Calu3 (cell line): Measurements from ENCODE around the gene CLDN20. TPM values are rescaled to one million over a fixed set of nuclear protein-coding genes. Genes with fewer than 3 reads are reported as not detected.

ENCODE experiments used
- BruUV-seq: library from RNA; stranded (reverse); fragments of 400-500 nt; replicated peaks from 2 replicates; lab custom pipeline; 2021; lab: Mats Ljungman, UMichigan
- CTCF ChIA-PET: fragments of 300-600 bp; sonication (Branson Sonifier 250); formaldehyde crosslinking; loops from one replicate; lab custom pipeline; 2022; ENCODE audit warnings: antibody characterized with exemption; lab: Charles Lee
- DNase-seq: peaks from one replicate; pipeline ENCODE4 v3.0.0; 2022
- H3K27ac Mint-ChIP-seq: one replicate; pipeline ENCODE4 v1.8.0; 2022; ENCODE audit warnings: mixed read lengths; ENCODE audit not compliant: unreplicated experiment
- H3K27me3 Mint-ChIP-seq: one replicate; pipeline ENCODE4 v1.8.0; 2022; ENCODE audit warnings: mixed read lengths; ENCODE audit not compliant: unreplicated experiment
- H3K36me3 Mint-ChIP-seq: one replicate; pipeline ENCODE4 v1.8.0; 2022; ENCODE audit warnings: mild to moderate bottlenecking, moderate library complexity, mixed read lengths; ENCODE audit not compliant: insufficient read depth, unreplicated experiment
- H3K4me1 Mint-ChIP-seq: one replicate; pipeline ENCODE4 v1.8.0; 2022; ENCODE audit warnings: mild to moderate bottlenecking, low read depth, mixed read lengths; ENCODE audit not compliant: unreplicated experiment
- H3K4me3 Mint-ChIP-seq: one replicate; pipeline ENCODE4 v1.8.0; 2022; ENCODE audit warnings: mild to moderate bottlenecking, low read depth, moderate library complexity, mixed read lengths; ENCODE audit not compliant: unreplicated experiment
- H3K9me3 Mint-ChIP-seq: one replicate; pipeline ENCODE4 v1.8.0; 2022; ENCODE audit warnings: low read depth, mixed read lengths; ENCODE audit not compliant: unreplicated experiment
- CTCF ChIP-seq: fragments of 200-600 bp; IDR thresholded peaks from one replicate; pipeline ENCODE4 v1.8.0; 2022; ENCODE audit warnings: antibody characterized with exemption; ENCODE audit not compliant: unreplicated experiment
- intact Hi-C: fragments of 100-400 bp; cut with micrococcal nuclease; formaldehyde crosslinking; loops from one replicate; pipeline ENCODE4 v1.10.0; 2022; ENCODE audit not compliant: unreplicated experiment
- total RNA-seq: library from RNA; stranded (reverse); gene quantifications from 2 replicates; pipeline ENCODE4 v1.2.3, GENCODE V29; 2022

CLDN20 gene
- total RNA-seq, 1 experiment from 2014 or later: not detected

GRCh38 chr6:155290491-155290890 is 26.7 kb downstream of the CLDN20 start:
- Mint-ChIP-seq H3K9me3 (no peaks in the 10 kb centered on the region), H3K36me3 (peaks cover 11% of the 10 kb centered on the region), H3K27ac (no peak overlapping the region), H3K27me3 (no peaks in the 10 kb centered on the region), H3K4me3 (no peak overlapping the region), H3K4me1 (no peaks in the 10 kb centered on the region)
- TF ChIP-seq CTCF: no peak
- no peak for DNase-seq
- intact Hi-C loops: no loop called here
- CTCF ChIA-PET: no interaction called here
- BruUV-seq: no TSS peak

- no peak for DNase-seq
- CTCF ChIA-PET: interaction anchor here (0.6 kb wide), 1 partner anchor 313 kb away, joined by 3 read pairs; no protein-coding TSS in a partner anchor
- TF ChIP-seq CTCF: no peak
- H3K4me1 Mint-ChIP-seq: no peaks in the 10 kb centered on the region
- intact Hi-C loops: no loop called here
- no TSS peak for BruUV-seq
- H3K4me3 Mint-ChIP-seq: no peak overlapping the region
- H3K27me3 Mint-ChIP-seq: no peaks in the 10 kb centered on the region
- peaks cover 11% of the 10 kb centered on the region for H3K36me3 Mint-ChIP-seq
- H3K27ac Mint-ChIP-seq: no peak overlapping the region
- no peaks in the 10 kb centered on the region for H3K9me3 Mint-ChIP-seq
Measured at GRCh38 chr6:155291291-155291690, 27.5 kb downstream of the CLDN20 start.

- H3K36me3 Mint-ChIP-seq: peaks cover 17% of the 10 kb centered on the region
Measured at GRCh38 chr6:155292711-155293110, 28.9 kb downstream of the CLDN20 start.

GRCh38 chr6:155297669-155298068 is 33.9 kb downstream of the CLDN20 start:
- no peak for DNase-seq
- TF ChIP-seq CTCF: no peak
- CTCF ChIA-PET: interaction anchor here (0.5 kb wide), 1 partner anchor 1867 kb away, joined by 4 read pairs; no protein-coding TSS in a partner anchor
- Mint-ChIP-seq H3K36me3 (peaks cover 13% of the 10 kb centered on the region), H3K27me3 (no peaks in the 10 kb centered on the region), H3K27ac (no peak overlapping the region), H3K4me1 (no peaks in the 10 kb centered on the region), H3K9me3 (no peaks in the 10 kb centered on the region), H3K4me3 (no peak overlapping the region)
- intact Hi-C loops: no loop called here
- BruUV-seq: no TSS peak

More at GRCh38 chr6:155292711-155293110, 28.9 kb downstream of the CLDN20 start:
- Mint-ChIP-seq H3K27me3 (no peaks in the 10 kb centered on the region), H3K4me3 (no peak overlapping the region), H3K4me1 (no peaks in the 10 kb centered on the region), H3K9me3 (no peaks in the 10 kb centered on the region), H3K27ac (no peak overlapping the region)
- CTCF ChIA-PET: no interaction called here
- intact Hi-C loops: no loop called here
- TF ChIP-seq CTCF: no peak
- DNase-seq: no peak
- no TSS peak for BruUV-seq
